GM13977 (cell line): Measurements from ENCODE around the gene GNPAT.

Experiments used
- DNase-seq: peaks from one replicate; pipeline ENCODE4 v3.0.0; 2012; ENCODE audit warnings: low spot score
- in situ Hi-C: fragments of 300-500 bp; cut with MboI; formaldehyde crosslinking; loops from one replicate; pipeline ENCODE4 v1.12.0; 2022; ENCODE audit warnings: low sequenced_read_pairs, low pct_unique_long_range_greater_than_20kb, mixed read lengths, inconsistent platforms; ENCODE audit not compliant: unreplicated experiment
- TF ChIP-seq, protein P1 (sequence below): IDR thresholded peaks from 2 replicates; pipeline ENCODE4 v1.5.1; 2012; ENCODE audit warnings: mild to moderate bottlenecking, control low read depth; ENCODE audit not compliant: insufficient read depth; ENCODE audit errors: extremely low read depth, missing control alignments

GNPAT gene

GRCh38 chr1:231240883-231241735 lies at the start of gene GNPAT:
Gene GNPAT, plus strand, starts transcription at chr1:231241212. Its CDS starts 167 bp downstream, at chr1:231241379.
- peak; percentile 93 for DNase-seq
- in situ Hi-C loops, result no loop called here
- TF ChIP-seq, protein P1, sequence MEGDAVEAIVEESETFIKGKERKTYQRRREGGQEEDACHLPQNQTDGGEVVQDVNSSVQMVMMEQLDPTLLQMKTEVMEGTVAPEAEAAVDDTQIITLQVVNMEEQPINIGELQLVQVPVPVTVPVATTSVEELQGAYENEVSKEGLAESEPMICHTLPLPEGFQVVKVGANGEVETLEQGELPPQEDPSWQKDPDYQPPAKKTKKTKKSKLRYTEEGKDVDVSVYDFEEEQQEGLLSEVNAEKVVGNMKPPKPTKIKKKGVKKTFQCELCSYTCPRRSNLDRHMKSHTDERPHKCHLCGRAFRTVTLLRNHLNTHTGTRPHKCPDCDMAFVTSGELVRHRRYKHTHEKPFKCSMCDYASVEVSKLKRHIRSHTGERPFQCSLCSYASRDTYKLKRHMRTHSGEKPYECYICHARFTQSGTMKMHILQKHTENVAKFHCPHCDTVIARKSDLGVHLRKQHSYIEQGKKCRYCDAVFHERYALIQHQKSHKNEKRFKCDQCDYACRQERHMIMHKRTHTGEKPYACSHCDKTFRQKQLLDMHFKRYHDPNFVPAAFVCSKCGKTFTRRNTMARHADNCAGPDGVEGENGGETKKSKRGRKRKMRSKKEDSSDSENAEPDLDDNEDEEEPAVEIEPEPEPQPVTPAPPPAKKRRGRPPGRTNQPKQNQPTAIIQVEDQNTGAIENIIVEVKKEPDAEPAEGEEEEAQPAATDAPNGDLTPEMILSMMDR, result no peak

GRCh38 chr1:231192620-231193163 lies 48.3 kb upstream of the GNPAT start:
- no peak for DNase-seq
- TF ChIP-seq, protein P1, result no peak
- in situ Hi-C loops, result no loop called here

- DNase-seq, result no peak
- TF ChIP-seq, protein P1, result no peak
- in situ Hi-C loops, result no loop called here
These were observed 47.2 kb upstream of the GNPAT start for GRCh38 chr1:231193710-231194340.

GRCh38 chr1:231194476-231194842 lies 46.6 kb upstream of the GNPAT start:
- TF ChIP-seq, protein P1, result no peak
- no peak for DNase-seq
- in situ Hi-C loops, result no loop called here

DNA sequence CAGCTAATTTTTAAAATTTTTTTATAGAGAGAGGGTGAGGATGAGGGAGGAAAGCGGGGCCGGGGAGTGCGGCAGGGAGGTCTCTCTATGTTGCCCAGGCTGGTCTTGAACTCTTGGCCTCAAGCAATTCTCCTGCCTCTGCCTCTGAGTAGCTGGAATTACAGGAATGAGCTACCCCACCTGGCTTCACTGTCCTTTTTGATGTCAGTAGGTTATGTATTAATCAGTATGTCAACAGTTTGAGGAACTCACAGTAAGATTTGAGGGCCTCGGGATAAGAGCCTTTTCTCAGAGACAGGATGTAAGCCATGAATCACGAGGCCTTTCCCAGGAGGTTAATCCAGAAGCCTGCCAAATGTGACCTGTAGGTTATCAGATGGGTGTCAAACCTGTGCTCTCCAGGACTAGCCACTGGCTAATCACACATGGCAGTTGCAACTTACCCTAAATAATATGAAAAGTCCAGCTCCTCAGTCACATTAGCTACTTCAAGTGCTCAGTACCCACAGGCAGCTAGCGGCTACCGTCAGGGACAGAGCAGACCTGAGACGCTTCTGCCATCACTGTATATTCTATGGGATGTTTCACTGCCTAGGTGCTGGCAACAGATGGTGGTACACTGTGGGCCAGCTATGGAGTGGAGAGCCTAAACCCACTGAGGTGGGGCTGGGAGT lies 46.0 kb upstream of the GNPAT start:
- DNase-seq, result no peak
- in situ Hi-C loops, result no loop called here
- TF ChIP-seq, protein P1, result no peak

- in situ Hi-C loops, result no loop called here
- no peak for DNase-seq
- TF ChIP-seq, protein P1, result no peak
These were observed 44.7 kb upstream of the GNPAT start for GRCh38 chr1:231196307-231196706.
